ENCODE measurements around the gene CYREN. TPM values are rescaled to one million over a fixed set of nuclear protein-coding genes. Genes with fewer than 3 reads are reported as not detected.
"Not testable (repeated sequence)": the region's sequence is repeated elsewhere in the genome, so short reads cannot be mapped to it uniquely, and the experiment has no call there.

CYREN gene, protein sequence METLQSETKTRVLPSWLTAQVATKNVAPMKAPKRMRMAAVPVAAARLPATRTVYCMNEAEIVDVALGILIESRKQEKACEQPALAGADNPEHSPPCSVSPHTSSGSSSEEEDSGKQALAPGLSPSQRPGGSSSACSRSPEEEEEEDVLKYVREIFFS
- total RNA-seq (2021; fragmentation: NEBNext Ultra II Directional; extraction: Animal tissue kit (Norgen Biotek cat#: 25700)): 10 to 100 TPM; 26.4 to 32.8 (median 30.0) TPM
- long read RNA-seq, transcript CYREN-202 (4 exons, 1,738 nt): major isoform, 7 of 38 reads
- long read RNA-seq, partial matches to known transcripts: 0 of 38 reads
- long read RNA-seq, other reads (novel, unspliced or antisense): 25 of 38 reads

DNA sequence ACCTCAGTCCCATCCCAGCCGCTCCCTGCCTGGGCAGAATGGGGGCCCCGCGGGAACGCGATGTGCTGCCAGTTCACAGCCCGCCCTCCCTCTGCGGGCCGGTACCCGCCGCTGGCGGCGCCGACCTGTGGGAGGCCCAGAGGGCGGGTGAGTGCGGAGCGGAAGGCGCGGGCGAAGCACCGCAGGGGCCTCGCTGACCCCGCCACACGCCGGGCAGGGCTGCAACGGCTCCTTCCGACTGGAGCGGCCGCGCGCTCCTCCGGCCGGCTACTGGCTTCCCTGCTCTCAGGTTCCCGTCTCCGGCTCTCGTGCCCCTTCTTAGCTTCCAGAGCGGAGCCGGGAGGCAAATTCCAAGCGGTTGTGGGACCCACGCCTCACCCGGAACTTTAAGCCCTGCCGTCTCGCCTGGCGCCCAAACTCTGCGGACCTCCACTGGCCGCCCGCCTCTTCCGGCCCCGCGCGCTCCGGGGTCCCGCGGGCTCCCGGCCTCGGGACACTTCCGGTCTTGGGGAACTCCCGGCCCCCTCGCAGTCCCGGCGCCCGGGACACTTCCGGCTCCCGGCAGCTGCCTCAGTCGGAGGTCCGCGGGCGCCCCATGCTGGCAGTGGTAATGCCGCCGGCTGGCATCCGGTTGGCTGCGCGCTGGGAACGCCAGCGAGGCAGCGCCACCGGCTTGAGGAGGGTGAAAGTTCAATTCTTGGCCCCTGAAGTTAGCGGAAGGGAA is at the start of gene CYREN:
Gene CYREN (minus strand): TSS at position 434 of the 724 bp plus-strand sequence. CDS start 1,785 bp downstream, outside the sequence.
- Mint-ChIP-seq H3K9me3 (no peaks in the 10 kb centered on the region), H3K36me3 (ENCODE audit: low read depth) (peaks cover 40% of the 10 kb centered on the region), H3K4me1 (ENCODE audit: low read depth) (peaks cover 42% of the 10 kb centered on the region), H3K27ac (peak within 1 kb of the TSS; percentile 96), H3K27me3 (ENCODE audit: insufficient read depth) (peaks cover 3% of the 10 kb centered on the region; the same call in 1 of the 2 replicates), H3K4me3 (peak within 1 kb of the TSS; percentile 97)
- TF ChIP-seq, protein P1, sequence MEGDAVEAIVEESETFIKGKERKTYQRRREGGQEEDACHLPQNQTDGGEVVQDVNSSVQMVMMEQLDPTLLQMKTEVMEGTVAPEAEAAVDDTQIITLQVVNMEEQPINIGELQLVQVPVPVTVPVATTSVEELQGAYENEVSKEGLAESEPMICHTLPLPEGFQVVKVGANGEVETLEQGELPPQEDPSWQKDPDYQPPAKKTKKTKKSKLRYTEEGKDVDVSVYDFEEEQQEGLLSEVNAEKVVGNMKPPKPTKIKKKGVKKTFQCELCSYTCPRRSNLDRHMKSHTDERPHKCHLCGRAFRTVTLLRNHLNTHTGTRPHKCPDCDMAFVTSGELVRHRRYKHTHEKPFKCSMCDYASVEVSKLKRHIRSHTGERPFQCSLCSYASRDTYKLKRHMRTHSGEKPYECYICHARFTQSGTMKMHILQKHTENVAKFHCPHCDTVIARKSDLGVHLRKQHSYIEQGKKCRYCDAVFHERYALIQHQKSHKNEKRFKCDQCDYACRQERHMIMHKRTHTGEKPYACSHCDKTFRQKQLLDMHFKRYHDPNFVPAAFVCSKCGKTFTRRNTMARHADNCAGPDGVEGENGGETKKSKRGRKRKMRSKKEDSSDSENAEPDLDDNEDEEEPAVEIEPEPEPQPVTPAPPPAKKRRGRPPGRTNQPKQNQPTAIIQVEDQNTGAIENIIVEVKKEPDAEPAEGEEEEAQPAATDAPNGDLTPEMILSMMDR (IDR thresholded peaks at IDR 0.05): peak; percentile 75
- peak; percentile 91 for DNase-seq

DNA sequence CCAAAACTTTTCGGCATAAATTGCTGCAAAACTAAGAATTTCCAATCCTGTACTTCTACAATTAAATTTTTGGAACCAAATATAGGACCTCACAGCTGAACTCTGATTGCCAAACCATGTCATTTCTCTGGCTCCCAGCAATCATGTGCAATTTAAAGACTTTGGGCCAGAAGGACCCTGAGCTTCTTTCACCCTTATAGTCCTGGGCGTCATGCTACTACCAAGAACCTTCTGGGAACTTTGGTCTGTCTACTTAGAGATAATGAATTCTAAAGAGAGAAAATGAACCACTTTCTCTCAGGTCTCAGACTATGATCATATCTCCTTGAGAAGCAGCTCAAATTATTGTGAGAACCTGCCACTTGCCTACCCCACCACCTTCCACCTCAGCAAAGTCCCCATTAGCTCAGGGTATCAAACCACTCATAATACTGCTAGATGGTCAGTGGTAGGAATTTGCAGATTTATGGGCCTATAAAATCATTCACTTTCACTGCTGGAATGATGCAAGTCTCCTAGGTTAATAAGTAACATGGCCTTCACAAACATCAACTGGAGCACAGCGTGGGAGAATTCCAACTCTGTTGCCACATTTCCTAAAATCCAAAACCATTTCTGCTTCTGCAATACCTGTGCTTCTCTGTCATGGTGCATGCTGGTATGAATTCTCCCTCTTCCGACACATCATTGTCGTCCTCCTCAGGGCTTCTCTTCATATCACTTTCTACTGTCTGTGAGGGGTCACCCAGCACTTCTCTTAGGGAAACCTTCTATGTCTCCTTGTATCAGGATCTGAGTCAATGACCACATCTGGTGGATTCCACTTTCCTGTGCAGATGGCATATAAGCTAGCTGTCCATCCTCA is 47.4 kb upstream of the CYREN start:
- Mint-ChIP-seq H3K9me3 (no peaks in the 10 kb centered on the region), H3K27ac (no peak overlapping the region), H3K4me3 (no peak overlapping the region), H3K4me1 (ENCODE audit: low read depth) (no peaks in the 10 kb centered on the region), H3K36me3 (ENCODE audit: low read depth) (no peaks in the 10 kb centered on the region), H3K27me3 (ENCODE audit: insufficient read depth) (peaks cover 25% of the 10 kb centered on the region)
- TF ChIP-seq, protein P1 (IDR thresholded peaks at IDR 0.05): no peak
- no peak for DNase-seq

DNA sequence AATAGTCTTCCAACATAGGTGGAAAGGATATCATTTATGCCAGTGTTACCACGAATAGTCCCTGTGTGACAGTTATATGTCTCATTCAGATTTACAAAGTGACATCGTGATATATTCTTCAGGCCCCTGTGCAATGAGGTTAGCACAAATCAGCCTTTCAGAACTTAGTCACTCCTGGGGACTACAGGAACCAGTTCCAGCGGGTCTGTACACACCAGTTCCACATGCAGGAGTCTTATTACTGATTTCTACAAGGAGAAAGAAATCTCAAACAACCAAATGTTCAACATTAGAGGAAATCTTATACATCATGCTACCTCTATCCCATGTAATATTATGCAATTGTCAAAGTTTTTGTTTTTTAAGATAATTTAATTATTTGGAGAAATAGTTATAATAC is 45.2 kb upstream of the CYREN start:
- Mint-ChIP-seq H3K9me3 (no peaks in the 10 kb centered on the region), H3K4me3 (no peak overlapping the region), H3K27me3 (ENCODE audit: insufficient read depth) (peaks cover 14% of the 10 kb centered on the region), H3K36me3 (ENCODE audit: low read depth) (no peaks in the 10 kb centered on the region), H3K4me1 (ENCODE audit: low read depth) (peaks cover 1% of the 10 kb centered on the region; the same call in 1 of the 2 replicates), H3K27ac (no peak overlapping the region)
- no peak for DNase-seq
- TF ChIP-seq, protein P1 (IDR thresholded peaks at IDR 0.05): no peak

DNA sequence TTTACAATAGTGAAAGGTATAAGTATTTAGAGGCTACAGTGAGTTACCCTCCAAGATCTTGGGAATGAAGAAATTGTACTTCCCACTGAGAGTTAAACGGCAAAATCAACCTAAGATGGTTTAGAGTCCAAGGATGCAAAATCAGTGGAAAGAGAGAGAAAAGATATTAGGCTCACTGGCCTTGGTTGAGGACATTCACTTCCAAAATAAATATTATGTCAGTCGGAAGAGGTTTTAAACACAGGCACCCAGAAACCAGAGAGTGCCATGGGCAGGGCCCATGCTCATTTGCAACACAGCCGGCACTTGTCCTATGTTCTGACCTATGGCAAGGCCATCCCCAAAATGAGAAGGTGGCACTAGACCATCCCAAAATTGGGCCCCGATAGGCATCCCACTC is 44.7 kb upstream of the CYREN start:
- H3K36me3 Mint-ChIP-seq (ENCODE audit: low read depth): no peaks in the 10 kb centered on the region

DNA sequence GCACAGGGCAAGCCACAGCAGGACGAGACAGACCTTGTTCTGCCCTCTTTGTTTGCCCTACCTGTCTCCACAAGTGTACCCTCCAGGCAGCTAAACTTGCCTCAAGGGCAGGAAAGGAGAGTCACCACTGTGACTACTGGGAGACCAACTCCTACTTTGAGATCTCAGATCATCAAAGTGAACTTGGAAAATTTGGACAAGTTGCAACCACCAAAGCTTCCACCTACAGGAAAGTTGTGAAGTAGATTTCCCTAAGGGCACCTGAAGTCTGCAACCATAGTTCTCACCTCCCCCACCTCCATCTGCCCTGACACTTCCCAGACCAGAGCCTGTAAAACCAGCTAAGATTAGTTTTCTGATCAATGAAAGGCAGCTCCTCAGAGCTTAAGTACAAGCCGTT is 43.3 kb upstream of the CYREN start:
- peaks cover 6% of the 10 kb centered on the region for H3K27me3 Mint-ChIP-seq (ENCODE audit: insufficient read depth)
- DNase-seq: no peak
- peaks cover 13% of the 10 kb centered on the region for H3K4me1 Mint-ChIP-seq (ENCODE audit: low read depth)
- H3K9me3 Mint-ChIP-seq: no peaks in the 10 kb centered on the region
- no peak overlapping the region for H3K4me3 Mint-ChIP-seq
- H3K36me3 Mint-ChIP-seq (ENCODE audit: low read depth): no peaks in the 10 kb centered on the region
- TF ChIP-seq, protein P1 (IDR thresholded peaks at IDR 0.05): no peak
- no peak overlapping the region for H3K27ac Mint-ChIP-seq

More for the DNA sequence above, 44.7 kb upstream of the CYREN start:
- TF ChIP-seq, protein P1 (IDR thresholded peaks at IDR 0.05): no peak
- no peaks in the 10 kb centered on the region for H3K9me3 Mint-ChIP-seq
- peaks cover 9% of the 10 kb centered on the region for H3K27me3 Mint-ChIP-seq (ENCODE audit: insufficient read depth)
- no peak for DNase-seq
- peaks cover 6% of the 10 kb centered on the region; the same call in 1 of the 2 replicates for H3K4me1 Mint-ChIP-seq (ENCODE audit: low read depth)
- H3K4me3 Mint-ChIP-seq: no peak overlapping the region
- H3K27ac Mint-ChIP-seq: no peak overlapping the region

DNA sequence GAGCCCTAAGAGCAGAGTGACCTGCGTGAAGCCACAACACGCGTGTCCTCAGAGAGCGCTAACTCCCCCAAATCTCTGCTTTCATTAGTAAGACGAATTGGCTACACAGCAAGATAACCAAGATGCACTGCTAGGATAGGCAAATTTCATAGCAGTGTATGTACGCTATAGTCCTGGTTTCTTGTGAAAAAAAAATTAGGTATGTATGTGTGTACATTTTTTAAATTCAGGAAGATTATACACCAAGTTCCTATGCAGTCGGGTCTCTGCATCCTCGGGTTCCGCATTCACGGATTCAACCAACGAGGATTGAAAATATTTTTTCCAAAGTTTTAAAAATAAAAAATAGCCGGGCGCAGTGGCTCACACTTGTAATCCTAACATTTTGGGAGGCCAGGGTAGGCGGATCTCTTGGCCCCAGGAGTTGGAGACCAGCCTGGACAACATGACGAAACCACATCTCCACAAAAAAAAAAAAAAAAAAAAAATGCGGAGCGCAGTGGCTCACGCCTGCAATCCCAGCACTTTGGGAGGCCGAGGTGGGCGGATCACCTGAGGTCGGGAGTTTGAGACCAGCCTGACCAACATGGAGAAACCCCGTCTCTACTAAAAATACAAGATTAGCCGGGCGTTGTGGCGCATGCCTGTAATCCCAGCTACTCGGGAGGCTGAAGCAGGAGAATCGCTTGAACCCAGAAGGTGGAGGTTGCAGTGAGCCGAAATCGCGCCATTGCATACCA is 41.6 kb upstream of the CYREN start:
- Mint-ChIP-seq H3K4me3 (peak overlapping the region; percentile 90), H3K27ac (peak overlapping the region; percentile 87), H3K4me1 (ENCODE audit: low read depth) (peaks cover 30% of the 10 kb centered on the region)
- H3K9me3 Mint-ChIP-seq; H3K36me3 Mint-ChIP-seq (ENCODE audit: low read depth); H3K27me3 Mint-ChIP-seq (ENCODE audit: insufficient read depth): not testable (repeated sequence)
- DNase-seq: peak; percentile 28

Data from HFFc6 (cell line).